CD8-positive, alpha-beta memory T cell (primary cell): ENCODE data around the gene UBE2Q1. TPM values are rescaled to one million over a fixed set of nuclear protein-coding genes. Genes with fewer than 3 reads are reported as not detected.

ENCODE experiments used
- CTCF ChIA-PET: fragments of 350-600 bp; sonication (Branson Sonifier 250); formaldehyde crosslinking; loops from one replicate; lab custom pipeline; 2021; ENCODE audit warnings: antibody characterized with exemption; lab: Charles Lee
- POLR2A ChIA-PET: fragments of 350-600 bp; sonication (Branson Sonifier 250); formaldehyde crosslinking; loops from one replicate; lab custom pipeline; 2021; ENCODE audit warnings: antibody characterized with exemption; lab: Charles Lee
- DNase-seq, 5 donors: peaks; one replicate each; pipeline versions ENCODE4 v3.0.0 to v3.0.0-alpha.2; 2020 to 2022; ENCODE audit warnings: mixed read lengths in 1 of 5
- H3K27ac ChIP-seq: one replicate; pipeline ENCODE4 v1.7.0; 2013; ENCODE audit warnings: low read depth, mild to moderate bottlenecking, low read length, moderate library complexity
- H3K27me3 ChIP-seq: 2 replicates; pipeline ENCODE4 v1.7.0; 2013; ENCODE audit warnings: low read length, mild to moderate bottlenecking; ENCODE audit not compliant: insufficient read depth, poor library complexity, severe bottlenecking
- H3K36me3 ChIP-seq: 2 replicates; pipeline ENCODE4 v1.7.0; 2013; ENCODE audit warnings: mild to moderate bottlenecking, low read length, moderate library complexity; ENCODE audit not compliant: insufficient read depth
- H3K4me1 ChIP-seq: 2 replicates; pipeline ENCODE4 v1.7.0; 2013; ENCODE audit warnings: mild to moderate bottlenecking, low read length, moderate library complexity; ENCODE audit not compliant: insufficient read depth
- H3K4me3 ChIP-seq: 2 replicates; pipeline ENCODE4 v1.7.0; 2013; ENCODE audit warnings: mild to moderate bottlenecking, low read length
- H3K9me3 ChIP-seq: 2 replicates; pipeline ENCODE4 v1.7.0; 2013; ENCODE audit warnings: mild to moderate bottlenecking, low read length
- H3K27ac Mint-ChIP-seq, 8 donors: one replicate each; pipeline ENCODE4 v1.8.0; 2020 to 2021; ENCODE audit warnings: mixed read lengths in 8 of 8, mild to moderate bottlenecking in 6 of 8, inconsistent platforms in 3 of 8, moderate library complexity in 3 of 8
- H3K27me3 Mint-ChIP-seq, 2 donors: one replicate each; pipeline ENCODE4 v1.8.0; 2020 to 2021; ENCODE audit warnings: mixed read lengths in 2 of 2, mild to moderate bottlenecking in 1 of 2, moderate library complexity in 1 of 2
- H3K36me3 Mint-ChIP-seq, 3 donors: one replicate each; pipeline ENCODE4 v1.8.0; 2020 to 2021; ENCODE audit warnings: mixed read lengths in 3 of 3, inconsistent platforms in 1 of 3, mild to moderate bottlenecking in 1 of 3
- H3K4me1 Mint-ChIP-seq, 3 donors: one replicate each; pipeline ENCODE4 v1.8.0; 2020 to 2021; ENCODE audit warnings: mixed read lengths in 3 of 3, inconsistent platforms in 1 of 3, mild to moderate bottlenecking in 1 of 3
- H3K4me3 Mint-ChIP-seq, 7 donors: one replicate each; pipeline ENCODE4 v1.8.0; 2020 to 2021; ENCODE audit warnings: mixed read lengths in 7 of 7, mild to moderate bottlenecking in 6 of 7, moderate library complexity in 4 of 7, inconsistent platforms in 2 of 7
- H3K9me3 Mint-ChIP-seq, 5 donors: one replicate each; pipeline ENCODE4 v1.8.0; 2020 to 2022; ENCODE audit warnings: mixed read lengths in 5 of 5, mild to moderate bottlenecking in 3 of 5, moderate library complexity in 2 of 5, inconsistent platforms in 1 of 5
- polyA plus RNA-seq: library from polyadenylated mRNA; unstranded; fragments of 300-500 nt; fragmentation: Illumina TruSeq; gene quantifications from one replicate; pipeline ENCODE4 v1.2.3, GENCODE V29; 2021
- total RNA-seq, 2 experiments: library from RNA; stranded (reverse); gene quantifications; one replicate each; pipeline ENCODE4 v1.2.3, GENCODE V29; 2021

The UBE2Q1 gene
- total and polyA plus RNA-seq, 3 experiments from 2014 or later: 16.2 to 97.8 (median 83.8) TPM

- Mint-ChIP-seq H3K9me3 (no peaks in the 10 kb centered on the region), H3K4me1 (no peaks in the 10 kb centered on the region), H3K4me3 (no peak overlapping the region), H3K27me3 (peaks cover 0 to 1% of the 10 kb centered on the region in 2 donors), H3K36me3 (peaks cover 15 to 98% (median 36%) of the 10 kb centered on the region in 3 donors), H3K27ac (peak overlapping the region in 2 of 8 donors; percentile 10 to 61)
- Histone ChIP-seq H3K4me1 (no peaks in the 10 kb centered on the region), H3K27me3 (no peaks in the 10 kb centered on the region), H3K4me3 (no peak overlapping the region), H3K36me3 (peaks cover 94% of the 10 kb centered on the region), H3K9me3 (no peaks in the 10 kb centered on the region), H3K27ac (no peak overlapping the region)
- no peak for DNase-seq
- ChIA-PET CTCF (no interaction called here), POLR2A (no interaction called here)
These were observed 27.8 kb upstream of the UBE2Q1 start for GRCh38 chr1:154586231-154586630.

- Histone ChIP-seq H3K4me3 (no peak overlapping the region), H3K27me3 (no peaks in the 10 kb centered on the region), H3K9me3 (no peaks in the 10 kb centered on the region), H3K27ac (no peak overlapping the region), H3K4me1 (no peaks in the 10 kb centered on the region), H3K36me3 (peaks cover 89% of the 10 kb centered on the region)
- Mint-ChIP-seq H3K4me1 (no peaks in the 10 kb centered on the region), H3K9me3 (no peaks in the 10 kb centered on the region), H3K27ac (peak overlapping the region in 2 of 8 donors; percentile 34 to 47), H3K4me3 (no peak overlapping the region), H3K36me3 (peaks cover 15 to 99% (median 37%) of the 10 kb centered on the region in 3 donors), H3K27me3 (peaks cover 0 to 1% of the 10 kb centered on the region in 2 donors)
- POLR2A ChIA-PET: no interaction called here
- CTCF ChIA-PET: interaction anchor here (0.5 kb wide), 1 partner anchor 552 kb away, joined by 3 read pairs; no protein-coding TSS in a partner anchor
- no peak for DNase-seq
These were observed 26.0 kb upstream of the UBE2Q1 start for GRCh38 chr1:154584267-154584994.

DNA sequence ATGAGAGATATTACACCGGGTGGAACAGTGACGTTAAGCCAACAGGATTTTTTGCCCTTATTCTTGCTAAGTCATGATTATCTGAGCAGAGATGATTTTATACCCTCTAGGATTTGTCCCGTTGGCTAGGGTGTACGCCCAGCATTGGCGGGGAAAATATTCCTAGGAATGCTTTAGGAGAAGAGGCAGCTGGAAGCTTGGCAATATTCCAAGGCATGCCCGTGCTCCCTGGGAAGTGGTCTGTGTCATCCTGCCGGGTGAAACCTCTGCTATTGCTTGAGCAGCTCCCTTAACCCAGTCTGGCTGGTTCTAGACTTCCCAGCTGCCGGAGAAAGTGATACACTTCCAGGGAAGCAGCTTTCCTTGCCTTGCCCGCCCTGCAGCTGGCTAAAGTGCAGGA lies 25.3 kb upstream of the UBE2Q1 start:
- CTCF ChIA-PET: interaction anchor here (0.5 kb wide), 1 partner anchor 552 kb away, joined by 3 read pairs; no protein-coding TSS in a partner anchor
- no peaks in the 10 kb centered on the region for H3K4me1 ChIP-seq
- POLR2A ChIA-PET: no interaction called here
- H3K4me3 ChIP-seq: no peak overlapping the region
- Mint-ChIP-seq H3K27me3 (peaks cover 0 to 1% of the 10 kb centered on the region in 2 donors), H3K4me1 (peaks cover 0 to 3% (median 0%) of the 10 kb centered on the region in 3 donors), H3K27ac (peak overlapping the region in 2 of 8 donors; percentile 24 to 34), H3K36me3 (peaks cover 15 to 99% (median 37%) of the 10 kb centered on the region in 3 donors), H3K9me3 (no peaks in the 10 kb centered on the region), H3K4me3 (no peak overlapping the region)
- DNase-seq: no peak
- H3K36me3 ChIP-seq: peaks cover 82% of the 10 kb centered on the region
- no peak overlapping the region for H3K27ac ChIP-seq
- H3K27me3 ChIP-seq: no peaks in the 10 kb centered on the region
- no peaks in the 10 kb centered on the region for H3K9me3 ChIP-seq

- ChIA-PET CTCF (interaction anchor here (0.8 kb wide), 1 partner anchor 9 kb away, joined by 3 read pairs; no protein-coding TSS in a partner anchor), POLR2A (no interaction called here)
- Mint-ChIP-seq H3K27me3 (peaks cover 0 to 1% of the 10 kb centered on the region in 2 donors), H3K36me3 (peaks cover 15 to 97% (median 35%) of the 10 kb centered on the region in 3 donors), H3K27ac (no peak overlapping the region), H3K4me3 (no peak overlapping the region), H3K9me3 (no peaks in the 10 kb centered on the region), H3K4me1 (peaks cover 0 to 5% (median under 1%) of the 10 kb centered on the region in 3 donors)
- no peaks in the 10 kb centered on the region for H3K4me1 ChIP-seq
- H3K27ac ChIP-seq: no peak overlapping the region
- no peaks in the 10 kb centered on the region for H3K27me3 ChIP-seq
- H3K36me3 ChIP-seq: peaks cover 77% of the 10 kb centered on the region
- no peak overlapping the region for H3K4me3 ChIP-seq
- no peaks in the 10 kb centered on the region for H3K9me3 ChIP-seq
- DNase-seq: no peak
These were observed 24.4 kb upstream of the UBE2Q1 start for GRCh38 chr1:154582885-154583284.

GRCh38 chr1:154581766-154582165 lies 23.3 kb upstream of the UBE2Q1 start:
- DNase-seq: no peak
- no peaks in the 10 kb centered on the region for H3K4me1 ChIP-seq
- ChIA-PET POLR2A (no interaction called here), CTCF (no interaction called here)
- no peaks in the 10 kb centered on the region for H3K9me3 ChIP-seq
- peaks cover 0 to 5% (median 1%) of the 10 kb centered on the region in 3 donors for H3K4me1 Mint-ChIP-seq
- peaks cover 0 to 1% of the 10 kb centered on the region in 2 donors for H3K27me3 Mint-ChIP-seq
- no peak overlapping the region for H3K4me3 ChIP-seq
- H3K27ac Mint-ChIP-seq: peak overlapping the region in 2 of 8 donors; percentile 13 to 20
- H3K36me3 ChIP-seq: peaks cover 66% of the 10 kb centered on the region
- peaks cover 8 to 87% (median 31%) of the 10 kb centered on the region in 3 donors for H3K36me3 Mint-ChIP-seq
- no peak overlapping the region for H3K4me3 Mint-ChIP-seq
- no peaks in the 10 kb centered on the region for H3K27me3 ChIP-seq
- no peak overlapping the region for H3K27ac ChIP-seq
- no peaks in the 10 kb centered on the region for H3K9me3 Mint-ChIP-seq

DNA sequence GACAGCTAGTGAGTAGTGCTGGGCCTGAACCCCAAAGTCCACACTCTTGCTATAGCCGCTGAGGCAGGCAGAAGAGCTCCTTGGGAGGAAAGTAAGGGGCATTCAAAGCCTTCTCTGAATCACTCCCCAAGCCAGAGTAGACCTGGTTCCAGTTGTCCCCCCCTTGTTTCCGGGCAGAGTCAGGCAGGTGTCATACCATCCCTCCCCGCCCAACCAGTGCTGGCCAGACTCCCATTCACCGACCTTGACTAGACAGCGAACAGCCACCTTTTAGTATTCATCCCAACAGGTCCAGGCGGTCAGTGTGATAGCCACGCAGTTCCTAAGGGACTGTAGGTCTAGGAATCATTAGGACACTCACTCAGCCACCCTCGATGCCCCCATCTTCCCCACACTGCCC lies 20.9 kb upstream of the UBE2Q1 start:
- H3K4me3 Mint-ChIP-seq: no peak overlapping the region
- Histone ChIP-seq H3K4me3 (no peak overlapping the region), H3K27ac (no peak overlapping the region), H3K4me1 (no peaks in the 10 kb centered on the region), H3K27me3 (no peaks in the 10 kb centered on the region), H3K36me3 (peaks cover 42% of the 10 kb centered on the region), H3K9me3 (no peaks in the 10 kb centered on the region)
- DNase-seq: no peak
- ChIA-PET POLR2A (no interaction called here), CTCF (interaction anchor here (2.6 kb wide), 1 partner anchor 19 kb away, joined by 9 read pairs; no protein-coding TSS in a partner anchor)
- H3K36me3 Mint-ChIP-seq: peaks cover 0 to 63% (median 16%) of the 10 kb centered on the region in 3 donors
- no peak overlapping the region for H3K27ac Mint-ChIP-seq
- H3K9me3 Mint-ChIP-seq: no peaks in the 10 kb centered on the region
- H3K4me1 Mint-ChIP-seq: peaks cover 0 to 5% (median 1%) of the 10 kb centered on the region in 3 donors
- peaks cover 0 to 3% of the 10 kb centered on the region in 2 donors for H3K27me3 Mint-ChIP-seq

- DNase-seq: no peak
- H3K36me3 Mint-ChIP-seq: peaks cover 0 to 49% (median 8%) of the 10 kb centered on the region in 3 donors
- no peaks in the 10 kb centered on the region for H3K9me3 Mint-ChIP-seq
These were observed 19.6 kb upstream of the UBE2Q1 start for GRCh38 chr1:154578058-154578418.

More at GRCh38 chr1:154578058-154578418, 19.6 kb upstream of the UBE2Q1 start:
- CTCF ChIA-PET: interaction anchor here (1.5 to 2.6 kb wide), 2 partner anchors 13 to 18 kb away, joined by 3 to 9 read pairs; no protein-coding TSS in a partner anchor
- H3K27ac ChIP-seq: no peak overlapping the region
- H3K9me3 ChIP-seq: no peaks in the 10 kb centered on the region
- no peak overlapping the region for H3K4me3 Mint-ChIP-seq
- H3K4me1 Mint-ChIP-seq: peaks cover 0 to 5% (median 1%) of the 10 kb centered on the region in 3 donors
- no peaks in the 10 kb centered on the region for H3K27me3 ChIP-seq
- no peak overlapping the region for H3K4me3 ChIP-seq
- POLR2A ChIA-PET: interaction anchor here (0.5 kb wide), 1 partner anchor 257 kb away, joined by 6 read pairs; the partner anchor contains the start of gene AQP10
- H3K27ac Mint-ChIP-seq: peak overlapping the region in 2 of 8 donors; percentile 50 to 81
- H3K27me3 Mint-ChIP-seq: peaks cover 3 to 4% of the 10 kb centered on the region in 2 donors
- H3K4me1 ChIP-seq: no peaks in the 10 kb centered on the region
- H3K36me3 ChIP-seq: peaks cover 29% of the 10 kb centered on the region
